ENCODE data around the gene ZNF469.

ZNF469 gene

DNA sequence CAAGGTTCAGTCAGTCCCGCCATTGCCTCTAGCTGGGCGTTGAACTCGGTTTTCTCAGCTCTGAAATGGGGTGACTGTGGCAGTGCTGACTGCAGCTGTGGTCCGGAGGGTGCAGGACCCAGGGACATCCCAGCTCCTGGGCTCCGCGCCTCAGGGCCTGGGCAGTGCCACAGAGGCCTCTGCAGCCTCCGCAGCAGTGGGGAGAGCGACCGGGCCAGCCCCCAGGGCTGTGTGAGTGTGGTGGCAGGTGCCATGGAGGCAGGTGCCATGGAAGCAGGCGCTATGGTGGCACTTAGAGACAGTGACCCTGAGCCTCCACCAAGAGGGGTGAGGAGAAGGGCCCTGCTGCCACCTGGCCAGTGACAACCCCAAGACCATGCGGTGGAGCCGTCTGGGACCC is 30.9 kb downstream of the ZNF469 start:
- no peaks in the 10 kb centered on the region for H4K20me1 ChIP-seq
- peaks cover under 1% of the 10 kb centered on the region; the same call in 1 of the 2 replicates for H3K4me1 ChIP-seq
- no peak overlapping the region for H3K4me3 ChIP-seq
- no peak overlapping the region for H3K9ac ChIP-seq
- no peaks in the 10 kb centered on the region for H3K27me3 ChIP-seq
- H3K27ac ChIP-seq = no peak overlapping the region
- no peak overlapping the region for H3K4me2 ChIP-seq
- no peaks in the 10 kb centered on the region for H3K9me3 ChIP-seq
- H3K36me3 ChIP-seq = no peaks in the 10 kb centered on the region
- no peak for TF ChIP-seq Cebpa-rat (IDR thresholded peaks at IDR 0.05)

DNA sequence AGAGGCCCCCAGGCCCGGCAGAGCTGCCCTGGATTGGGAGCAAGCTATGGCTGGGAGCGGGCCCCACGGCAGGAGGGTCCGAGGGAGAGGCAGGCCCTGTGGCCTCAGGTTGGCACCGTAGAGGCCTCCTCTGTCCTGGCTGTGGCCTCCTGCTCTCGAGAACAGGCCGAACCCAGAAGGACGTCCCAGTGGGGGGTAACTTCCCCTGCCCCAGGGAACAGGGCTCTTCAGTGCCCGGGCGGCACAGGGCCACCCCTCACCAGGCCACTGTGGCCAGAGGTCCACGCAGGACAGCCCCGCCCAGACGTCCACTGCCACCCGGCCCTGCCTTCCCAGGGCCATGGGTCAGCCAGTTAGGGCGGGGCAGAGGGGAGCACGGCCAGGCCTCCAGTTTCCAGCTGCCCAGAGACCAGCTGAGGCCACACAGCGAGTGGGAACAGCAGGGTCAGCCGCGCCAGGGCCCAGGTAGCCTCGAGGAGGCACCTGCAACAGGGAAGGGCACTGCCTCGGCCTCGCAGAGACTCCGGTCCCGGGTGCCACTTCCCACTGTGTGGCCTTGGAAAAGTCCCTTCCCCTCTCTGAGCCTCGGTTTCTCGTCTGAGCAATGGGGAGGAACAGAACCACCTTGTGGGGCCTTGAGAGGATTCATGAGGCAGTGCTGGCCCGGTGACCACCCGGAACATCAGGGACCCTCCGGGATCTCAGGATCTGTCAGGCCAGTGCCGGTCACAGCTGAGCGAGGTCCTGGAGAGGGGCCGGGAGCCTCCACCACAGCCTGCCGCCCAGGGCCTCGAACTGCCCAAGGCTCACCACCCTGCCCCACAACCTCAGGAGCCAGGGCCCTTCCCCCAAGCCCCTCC is 32.0 kb downstream of the ZNF469 start:
- no peak overlapping the region for H3K4me3 ChIP-seq
- H3K9ac ChIP-seq = no peak overlapping the region
- no peaks in the 10 kb centered on the region for H4K20me1 ChIP-seq
- H3K36me3 ChIP-seq = no peaks in the 10 kb centered on the region
- H3K9me3 ChIP-seq = no peaks in the 10 kb centered on the region
- no peaks in the 10 kb centered on the region for H3K4me1 ChIP-seq
- H3K27me3 ChIP-seq = no peaks in the 10 kb centered on the region
- no peak overlapping the region for H3K4me2 ChIP-seq
- no peak overlapping the region for H3K27ac ChIP-seq
- TF ChIP-seq Cebpa-rat (IDR thresholded peaks at IDR 0.05) = no peak

DNA sequence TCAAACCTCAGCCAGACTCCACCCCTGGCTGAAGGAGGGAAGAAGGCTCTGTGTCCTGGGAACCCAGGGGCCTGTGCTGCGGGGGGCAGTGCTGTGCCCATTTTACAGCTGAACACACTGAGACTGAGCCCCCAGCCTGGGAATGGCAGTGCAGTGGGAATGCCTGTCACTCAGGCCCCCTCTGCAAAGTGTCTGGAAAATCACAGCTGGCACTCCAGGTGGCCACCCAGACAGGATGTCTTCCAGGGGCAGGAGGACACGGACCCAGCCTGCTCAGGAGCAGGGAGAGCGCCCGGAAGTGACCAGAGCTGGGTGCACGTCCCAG is 32.6 kb downstream of the ZNF469 start:
- Histone ChIP-seq H4K20me1 (no peaks in the 10 kb centered on the region), H3K4me2 (no peak overlapping the region), H3K4me1 (no peaks in the 10 kb centered on the region), H3K27me3 (no peaks in the 10 kb centered on the region), H3K27ac (no peak overlapping the region), H3K9ac (no peak overlapping the region), H3K36me3 (no peaks in the 10 kb centered on the region), H3K9me3 (no peaks in the 10 kb centered on the region), H3K4me3 (no peak overlapping the region)
- no peak for TF ChIP-seq Cebpa-rat (IDR thresholded peaks at IDR 0.05)

DNA sequence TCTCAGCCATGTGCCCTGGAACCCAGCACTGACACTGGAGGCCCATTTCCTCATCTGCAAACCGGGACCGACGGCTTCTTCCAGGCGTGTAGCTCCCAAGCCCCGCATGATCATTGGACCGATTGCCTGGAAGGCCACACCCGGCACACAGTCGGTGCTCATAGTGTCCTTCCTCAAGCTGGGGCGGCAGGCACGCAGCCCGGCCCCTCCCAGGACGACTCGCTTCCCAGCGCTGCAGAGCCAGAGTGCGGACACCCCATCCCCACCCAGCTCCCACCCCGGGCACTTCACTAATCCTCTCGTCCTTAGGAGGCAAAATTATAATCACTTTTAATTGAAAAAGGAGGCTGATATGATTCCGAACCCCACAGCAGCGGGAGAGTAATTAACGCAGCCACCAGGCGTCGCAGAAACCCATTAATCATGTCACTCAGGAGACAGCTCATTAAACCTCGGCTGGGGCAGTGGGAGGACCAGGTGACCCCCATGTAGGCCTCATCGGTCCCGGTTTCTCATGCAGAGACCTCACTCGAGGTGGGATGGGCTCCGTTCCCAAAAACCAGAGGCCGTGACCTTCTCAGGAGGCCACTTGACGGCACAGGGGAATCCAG is 33.1 kb downstream of the ZNF469 start:
- Histone ChIP-seq H3K36me3 (no peaks in the 10 kb centered on the region), H3K4me2 (no peak overlapping the region), H3K4me3 (no peak overlapping the region), H3K9ac (no peak overlapping the region), H3K4me1 (no peaks in the 10 kb centered on the region), H3K27ac (no peak overlapping the region), H3K9me3 (no peaks in the 10 kb centered on the region), H3K27me3 (no peaks in the 10 kb centered on the region), H4K20me1 (no peaks in the 10 kb centered on the region)
- TF ChIP-seq Cebpa-rat (IDR thresholded peaks at IDR 0.05) = no peak

DNA sequence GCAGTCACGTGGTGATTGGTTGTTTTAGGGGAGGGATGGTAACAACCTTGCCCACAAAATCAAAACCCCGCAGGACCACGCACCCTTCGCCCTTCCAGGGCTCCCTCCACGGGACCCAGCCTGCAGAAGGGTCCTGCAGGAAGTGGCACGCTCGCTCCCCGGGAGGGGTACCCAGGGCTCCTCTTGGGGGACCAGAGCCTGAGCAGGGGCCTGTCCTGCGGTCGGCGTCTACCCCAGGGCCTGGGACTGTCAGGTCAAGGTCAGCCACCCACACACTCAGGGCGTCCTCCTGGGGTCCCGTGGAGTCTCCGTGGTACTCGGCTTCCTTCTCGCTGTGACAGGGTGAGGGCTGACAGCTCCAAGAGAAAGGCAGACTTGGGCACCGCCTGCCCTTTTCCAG is 33.9 kb downstream of the ZNF469 start:
- H3K27me3 ChIP-seq = no peaks in the 10 kb centered on the region
- H3K4me1 ChIP-seq = no peaks in the 10 kb centered on the region
- no peak overlapping the region for H3K27ac ChIP-seq

DNA sequence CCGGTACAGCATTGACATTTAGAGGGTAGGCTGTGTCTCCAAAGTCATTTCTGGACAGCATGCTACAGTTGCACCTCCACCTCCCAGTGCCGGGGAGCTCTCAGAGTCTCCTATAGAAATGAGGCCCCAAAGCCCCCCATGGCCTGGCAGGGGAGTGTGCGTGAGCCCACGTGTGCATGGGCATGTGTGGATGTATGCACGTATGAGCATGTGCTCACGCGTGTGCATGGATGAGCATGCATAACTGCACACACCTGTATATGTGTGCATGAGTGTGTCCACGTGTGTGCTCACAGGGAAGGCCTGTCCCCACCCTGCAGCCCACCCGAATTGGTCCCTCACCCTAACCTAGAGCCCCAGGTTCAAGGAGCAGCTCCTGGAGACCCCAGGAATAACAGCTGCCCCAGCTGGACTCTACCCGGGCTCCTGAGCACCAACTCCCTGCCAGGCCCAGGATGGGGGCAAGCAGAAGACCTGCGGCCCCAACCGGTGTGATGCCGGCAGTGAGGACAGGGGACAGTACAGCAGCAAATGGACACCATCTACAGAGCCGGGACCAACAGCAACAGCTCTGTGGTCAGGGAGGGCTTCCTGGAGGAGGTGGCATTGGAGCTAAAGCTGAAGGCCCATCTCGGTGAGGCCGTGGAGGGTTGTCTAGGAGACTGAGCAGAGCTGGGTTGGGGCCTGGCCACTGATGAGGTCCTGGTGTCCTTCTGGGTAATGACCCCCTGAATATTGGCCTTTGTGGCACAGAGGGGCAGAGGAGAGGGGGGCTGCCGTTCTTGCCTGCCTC is 35.1 kb downstream of the ZNF469 start:
- TF ChIP-seq Cebpa-rat (IDR thresholded peaks at IDR 0.05) = no peak
- Histone ChIP-seq H3K9ac (no peak overlapping the region), H3K36me3 (no peaks in the 10 kb centered on the region), H3K27me3 (no peaks in the 10 kb centered on the region), H3K4me1 (no peaks in the 10 kb centered on the region), H3K4me3 (no peak overlapping the region), H4K20me1 (no peaks in the 10 kb centered on the region), H3K27ac (no peak overlapping the region), H3K4me2 (no peak overlapping the region), H3K9me3 (no peaks in the 10 kb centered on the region)

More for the DNA sequence above, 33.9 kb downstream of the ZNF469 start:
- H4K20me1 ChIP-seq = no peaks in the 10 kb centered on the region
- no peaks in the 10 kb centered on the region for H3K36me3 ChIP-seq
- TF ChIP-seq Cebpa-rat (IDR thresholded peaks at IDR 0.05) = no peak
- H3K9ac ChIP-seq = no peak overlapping the region
- H3K4me3 ChIP-seq = no peak overlapping the region
- no peaks in the 10 kb centered on the region for H3K9me3 ChIP-seq
- H3K4me2 ChIP-seq = no peak overlapping the region

DNA sequence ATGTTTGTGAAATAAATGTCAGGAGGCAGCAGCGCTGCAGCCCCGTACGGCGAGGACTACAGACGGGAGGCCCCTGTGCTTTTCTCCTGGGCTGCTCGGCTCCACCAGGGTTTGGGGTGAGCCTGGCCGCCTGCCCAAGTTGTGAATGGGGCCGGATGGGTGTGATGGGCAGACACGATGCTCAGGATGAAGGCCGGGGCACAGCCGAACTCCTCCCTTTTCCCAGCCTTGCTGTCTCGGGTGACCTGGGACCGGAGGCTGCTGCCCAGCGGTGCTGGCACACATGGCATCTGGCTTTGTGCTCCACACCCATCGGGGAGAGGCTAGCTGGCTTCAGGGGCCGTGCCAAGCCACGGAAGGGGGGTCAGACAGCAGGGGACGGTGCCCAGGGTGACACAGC is 36.1 kb downstream of the ZNF469 start:
- Histone ChIP-seq H3K9ac (no peak overlapping the region), H3K36me3 (no peaks in the 10 kb centered on the region), H3K27me3 (peaks cover 8% of the 10 kb centered on the region), H3K4me3 (no peak overlapping the region), H3K9me3 (no peaks in the 10 kb centered on the region), H4K20me1 (0 out of 2 replicates have a peak, but pooled peaks cover 5% of the 10 kb centered on the region), H3K4me1 (no peaks in the 10 kb centered on the region), H3K27ac (no peak overlapping the region), H3K4me2 (no peak overlapping the region)
- no peak for TF ChIP-seq Cebpa-rat (IDR thresholded peaks at IDR 0.05)

DNA sequence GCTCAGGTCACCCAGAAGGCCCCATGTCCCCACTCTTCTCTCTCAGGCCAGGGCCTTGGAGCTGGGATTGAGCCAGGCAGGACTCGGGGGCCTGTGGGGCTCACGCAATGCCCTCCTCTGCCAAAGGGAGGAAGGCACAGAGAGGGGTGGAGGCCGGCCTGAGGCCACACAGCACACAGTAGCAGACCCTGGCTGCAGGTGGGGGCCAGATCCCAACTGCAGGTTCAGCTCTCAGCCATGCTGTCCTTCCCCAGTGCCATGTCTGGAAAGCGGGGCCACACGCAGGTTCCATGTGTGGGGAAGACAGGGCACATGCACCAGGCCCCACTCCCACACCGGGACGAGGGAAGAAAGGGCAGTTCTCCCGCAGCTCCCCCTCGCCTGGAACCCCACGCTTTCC is 37.0 kb downstream of the ZNF469 start:
- Histone ChIP-seq H3K27ac (no peak overlapping the region), H3K4me3 (no peak overlapping the region), H3K4me1 (peaks cover 7% of the 10 kb centered on the region; the same call in 1 of the 2 replicates), H3K9ac (no peak overlapping the region), H3K4me2 (no peak overlapping the region), H3K36me3 (no peaks in the 10 kb centered on the region), H3K9me3 (no peaks in the 10 kb centered on the region), H3K27me3 (peaks cover 17% of the 10 kb centered on the region), H4K20me1 (peaks cover 13% of the 10 kb centered on the region; the same call in 1 of the 2 replicates)
- TF ChIP-seq Cebpa-rat (IDR thresholded peaks at IDR 0.05) = no peak

DNA sequence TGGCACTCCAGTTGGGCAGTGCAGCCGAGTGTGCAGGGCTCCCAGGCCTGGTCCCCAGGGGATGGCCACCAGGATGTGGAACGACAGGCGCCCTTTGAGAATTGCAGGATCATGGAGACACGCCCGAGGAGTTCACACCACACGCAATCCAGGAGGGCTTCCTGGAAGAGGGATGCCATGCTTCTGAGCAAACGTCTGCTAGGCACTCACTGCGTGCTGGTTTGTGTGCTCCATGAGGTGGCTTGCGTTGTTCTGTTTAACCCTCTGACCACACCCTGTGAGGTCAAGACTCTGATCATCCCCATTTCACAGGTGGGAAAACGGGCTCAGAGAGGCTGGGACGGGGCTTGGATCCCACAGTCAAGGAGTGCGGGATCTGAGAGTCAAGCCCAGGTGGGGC is 37.7 kb downstream of the ZNF469 start:
- H3K4me1 ChIP-seq = peaks cover 7% of the 10 kb centered on the region; the same call in 1 of the 2 replicates
- no peak overlapping the region for H3K9ac ChIP-seq
- H3K9me3 ChIP-seq = no peaks in the 10 kb centered on the region
- no peak overlapping the region for H3K4me2 ChIP-seq
- no peak overlapping the region for H3K4me3 ChIP-seq
- no peak for TF ChIP-seq Cebpa-rat (IDR thresholded peaks at IDR 0.05)
- H3K36me3 ChIP-seq = no peaks in the 10 kb centered on the region
- peaks cover 20% of the 10 kb centered on the region for H4K20me1 ChIP-seq
- H3K27me3 ChIP-seq = peaks cover 24% of the 10 kb centered on the region
- H3K27ac ChIP-seq = no peak overlapping the region

DNA sequence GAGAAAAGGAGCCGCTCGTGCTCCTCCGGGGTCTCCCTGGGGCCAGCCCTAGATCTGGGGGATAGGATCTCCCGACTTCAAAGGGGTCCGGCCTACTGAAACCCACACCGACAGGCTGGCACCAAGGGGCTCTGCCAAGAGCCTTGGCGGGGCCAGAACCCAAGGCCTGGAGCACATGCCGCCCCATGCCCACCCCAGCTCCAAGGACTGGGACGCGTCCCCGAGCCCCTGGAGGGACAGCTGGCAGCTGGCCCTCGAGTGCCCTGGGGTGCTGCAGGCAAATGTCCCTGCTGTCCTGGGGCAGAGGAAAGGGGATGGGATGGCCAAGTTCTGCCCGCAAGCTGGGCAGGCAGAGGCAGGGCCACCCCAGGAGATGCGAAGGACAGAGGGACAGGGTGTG is 38.5 kb downstream of the ZNF469 start:
- no peaks in the 10 kb centered on the region for H3K36me3 ChIP-seq
- H3K4me2 ChIP-seq = no peak overlapping the region
- no peak overlapping the region for H3K9ac ChIP-seq
- H4K20me1 ChIP-seq = peaks cover 28% of the 10 kb centered on the region
- no peak overlapping the region for H3K27ac ChIP-seq
- H3K27me3 ChIP-seq = peaks cover 32% of the 10 kb centered on the region
- no peak for TF ChIP-seq Cebpa-rat (IDR thresholded peaks at IDR 0.05)
- H3K4me1 ChIP-seq = peaks cover 7% of the 10 kb centered on the region; the same call in 1 of the 2 replicates
- H3K4me3 ChIP-seq = no peak overlapping the region
- H3K9me3 ChIP-seq = no peaks in the 10 kb centered on the region

Data from BLaER1 (cell line).